DMS153 treated with DMSO at 0.1 percent for 48 hours (cell line): ENCODE results near the gene PTPRN2.

Experiments
- DNase-seq: peaks from one replicate; lab custom pipeline; 2025; ENCODE audit not compliant: unreplicated experiment; lab: John Stamatoyannopoulos, UW

Gene PTPRN2

DNA sequence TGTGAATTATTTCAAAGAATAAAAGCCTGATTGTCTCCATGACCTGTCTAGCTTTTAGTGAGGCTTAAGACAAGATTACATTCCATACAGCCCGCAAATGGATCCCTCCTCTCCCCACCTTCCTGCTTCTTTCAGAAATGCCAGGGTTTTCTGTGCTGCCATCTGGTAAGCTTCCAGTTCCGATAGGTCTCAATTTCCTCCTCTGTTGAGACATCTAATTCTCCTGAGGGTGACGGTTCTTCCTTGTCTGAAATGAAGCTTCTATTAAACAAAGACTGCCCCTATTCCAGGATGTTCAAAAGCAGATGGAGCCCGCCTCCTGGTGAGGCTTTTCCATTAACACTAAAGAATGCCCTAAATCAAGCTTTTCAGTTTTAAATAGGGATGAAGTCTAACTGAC, 295.6 kb downstream of the PTPRN2 start:
- DNase-seq = no peak

GRCh38 chr7:158289761-158290523, 297.7 kb downstream of the PTPRN2 start:
- no peak for DNase-seq

DNA sequence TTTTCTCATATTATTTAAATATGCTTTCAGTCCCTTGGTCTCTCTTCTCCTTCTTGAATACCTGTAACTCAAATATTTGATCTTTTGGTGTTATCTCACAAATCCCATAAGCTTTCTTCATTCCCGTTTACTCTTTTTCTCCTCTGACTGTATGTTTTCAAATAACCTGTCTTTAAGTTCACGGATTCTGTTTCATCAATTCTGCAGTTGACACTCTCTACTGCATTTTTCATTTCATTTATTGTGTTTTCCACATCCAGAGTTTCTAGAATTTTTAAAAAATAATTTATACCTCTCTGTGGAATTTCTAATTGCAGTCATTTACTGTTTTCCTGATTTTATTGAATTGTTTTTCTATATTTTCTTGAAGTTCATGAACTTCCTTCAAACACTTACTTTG, 298.4 kb downstream of the PTPRN2 start:
- DNase-seq = no peak

DNA sequence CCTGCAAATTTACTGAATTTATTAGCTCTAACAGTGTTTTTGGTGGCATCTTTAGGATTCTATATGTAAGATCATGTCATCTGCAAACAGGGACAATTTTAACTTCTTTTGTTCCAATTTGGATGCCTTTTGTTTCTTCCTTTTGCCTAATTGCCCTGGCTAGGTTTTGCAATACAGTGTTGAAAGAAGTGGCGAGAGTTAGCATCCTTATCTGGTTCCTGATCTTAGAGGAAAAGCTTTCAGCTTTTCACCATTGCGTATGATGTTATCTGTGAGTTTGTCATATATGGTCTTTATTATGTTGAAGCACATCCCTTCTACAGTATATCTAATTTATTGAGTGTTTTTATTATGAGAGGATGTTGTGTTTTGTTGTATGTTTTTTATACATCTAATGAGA, 301.4 kb downstream of the PTPRN2 start:
- no peak for DNase-seq

GRCh38 chr7:158285383-158285770, 302.2 kb downstream of the PTPRN2 start:
- DNase-seq = no peak

GRCh38 chr7:158284617-158285382, 302.8 kb downstream of the PTPRN2 start:
- no peak for DNase-seq

DNA sequence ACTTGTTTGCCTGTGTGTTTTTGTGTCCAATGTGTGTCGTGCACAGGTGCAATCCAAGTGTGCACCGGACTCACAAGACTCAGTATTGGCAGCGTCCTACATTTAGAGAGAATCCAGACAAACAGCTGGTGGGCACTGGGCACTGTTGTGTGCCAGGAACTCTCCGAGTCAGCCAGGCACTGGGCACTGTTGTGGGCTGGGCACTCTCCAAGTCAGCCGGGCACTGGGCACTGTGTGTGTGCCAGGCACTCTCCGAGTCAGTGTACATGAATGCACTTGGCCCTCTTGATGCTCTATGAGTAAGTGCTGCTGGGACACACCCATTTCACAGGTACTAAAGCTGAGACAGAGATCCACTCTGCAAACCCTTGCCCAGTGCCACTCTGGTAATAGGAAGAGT, 303.5 kb downstream of the PTPRN2 start:
- no peak for DNase-seq

DNA sequence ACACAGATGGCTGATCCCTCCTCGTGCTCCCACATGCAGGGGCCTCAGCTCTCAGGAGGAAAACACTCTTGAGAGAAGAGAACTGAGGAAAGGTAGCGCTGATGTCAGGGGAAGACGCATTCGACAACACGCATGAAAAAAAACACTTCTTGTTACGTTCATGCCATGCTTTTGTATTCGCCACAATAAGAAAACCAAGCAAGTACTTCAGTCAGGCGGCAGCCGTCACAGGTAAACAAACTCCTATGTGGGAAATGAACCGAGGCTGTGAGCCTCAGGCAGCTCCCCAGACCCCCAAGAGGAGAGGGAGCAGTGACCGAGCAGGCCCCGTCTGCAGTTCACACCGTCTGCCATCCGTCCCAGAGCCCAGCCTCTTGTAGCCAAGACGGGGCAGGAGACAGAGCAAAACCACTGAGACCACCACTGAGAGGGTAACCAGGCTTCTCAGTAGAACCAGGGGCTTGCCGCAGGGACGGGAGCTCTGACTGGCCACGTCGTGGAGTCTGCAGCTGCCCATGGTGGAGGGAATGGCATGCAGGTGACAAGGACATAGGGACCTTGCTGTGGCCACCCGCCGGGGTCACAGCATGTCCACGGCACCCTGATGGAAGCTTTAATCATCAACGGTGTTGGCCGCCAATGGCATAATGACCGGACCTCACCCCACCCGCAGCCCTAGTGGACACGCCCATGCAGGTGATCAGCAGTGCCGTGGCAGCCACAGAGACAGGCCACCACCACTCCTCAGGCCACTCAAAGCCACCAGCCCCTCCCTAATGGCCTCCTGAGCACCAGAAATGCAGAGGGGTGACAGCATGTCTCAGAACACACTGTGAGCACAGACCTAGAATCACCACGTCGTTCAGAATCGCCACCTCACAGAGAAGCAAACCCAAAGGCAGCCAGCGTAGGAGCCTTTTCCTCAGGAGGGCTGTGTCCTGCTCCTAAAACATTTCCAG, 304.3 kb downstream of the PTPRN2 start:
- DNase-seq = no peak

- no peak for DNase-seq
Observed at GRCh38 chr7:158282461-158283001, 305.1 kb downstream of the PTPRN2 start.

DNA sequence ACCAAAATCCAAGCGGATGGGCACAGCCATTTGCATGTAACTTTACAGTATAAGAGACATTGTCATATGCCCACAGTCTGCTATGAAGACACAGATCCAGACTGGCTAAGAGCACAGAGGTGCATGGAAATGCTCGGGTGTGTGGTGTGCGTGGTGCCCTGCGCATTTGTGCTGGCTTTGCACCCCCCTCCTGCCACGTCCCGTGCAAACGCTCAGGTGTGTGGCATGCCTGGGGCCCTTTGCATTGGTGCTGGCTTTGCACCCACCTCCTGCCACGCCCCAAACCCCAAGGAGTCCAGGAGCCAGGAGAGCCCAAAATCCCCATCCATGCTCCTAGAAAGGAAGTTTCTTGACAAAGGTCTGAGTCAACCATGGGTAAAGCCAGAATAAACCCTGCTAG, 306.2 kb downstream of the PTPRN2 start:
- DNase-seq = no peak

GRCh38 chr7:158280448-158281144, 307.0 kb downstream of the PTPRN2 start:
- DNase-seq = no peak

GRCh38 chr7:158279539-158280447, 307.8 kb downstream of the PTPRN2 start:
- no peak for DNase-seq

DNA sequence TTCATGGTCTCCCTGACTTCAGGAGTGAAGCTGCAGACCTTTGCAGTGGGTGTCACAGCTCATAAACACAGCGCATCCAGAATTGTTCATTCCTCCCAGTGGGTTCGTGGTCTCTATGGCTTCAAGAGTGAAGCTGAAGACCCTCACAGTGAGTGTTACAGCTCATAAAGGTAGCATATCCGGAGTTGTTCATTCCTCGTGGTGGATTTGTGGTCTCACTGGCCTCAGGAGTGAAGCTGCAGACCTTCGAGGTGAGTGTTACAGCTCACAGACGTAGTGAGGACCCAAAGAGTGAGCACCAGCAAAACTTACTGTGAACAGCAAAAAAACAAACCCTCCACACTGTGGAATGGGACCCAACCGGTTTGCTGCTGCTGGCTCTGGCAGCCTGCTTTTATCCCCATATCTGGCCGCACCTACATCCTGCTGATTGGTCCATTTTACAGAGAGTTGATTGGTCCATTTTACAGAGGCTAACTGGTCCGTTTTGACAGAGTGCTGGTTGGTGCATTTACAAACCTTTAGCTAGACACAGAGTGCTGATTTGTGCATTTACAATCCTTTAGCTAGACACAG, 308.8 kb downstream of the PTPRN2 start:
- DNase-seq = no peak

GRCh38 chr7:158277219-158278141, 310.1 kb downstream of the PTPRN2 start:
- DNase-seq = no peak

DNA sequence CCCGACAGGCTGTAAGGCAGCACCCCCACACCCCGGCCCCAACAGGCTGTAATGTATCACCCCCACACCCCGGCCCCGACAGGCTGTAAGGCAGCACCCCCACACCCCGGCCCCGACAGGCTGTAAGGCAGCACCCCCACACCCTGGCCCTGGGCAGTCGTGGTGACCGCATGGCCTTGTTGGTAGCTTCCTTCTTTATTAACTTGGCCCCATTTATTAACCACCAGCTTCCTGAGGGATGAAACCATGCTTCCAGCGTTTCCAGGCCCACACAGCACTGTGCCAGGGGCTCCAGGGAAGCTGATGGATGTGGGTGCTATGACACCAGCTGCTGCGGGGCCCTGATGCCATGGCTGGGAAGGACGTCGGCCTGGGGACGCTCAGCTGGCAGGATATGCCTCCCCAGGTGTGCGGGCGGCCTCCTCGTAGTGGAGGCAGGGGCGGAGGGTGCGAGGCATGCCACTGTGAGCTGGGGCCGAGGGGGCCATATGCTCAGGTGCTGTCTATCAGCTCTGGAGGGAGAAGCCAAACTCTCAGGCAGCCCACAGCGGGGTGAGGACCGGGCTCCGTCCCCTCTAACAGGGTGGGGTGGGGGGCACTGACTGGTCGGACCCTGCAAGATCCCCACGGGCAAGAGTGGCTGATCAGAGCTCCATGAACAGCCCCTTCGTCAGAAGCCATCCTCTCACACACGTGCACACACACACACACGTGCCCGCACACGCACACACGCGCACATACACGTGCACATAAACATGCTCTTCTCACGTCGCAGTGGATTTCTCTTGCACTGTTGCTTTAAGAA, 311.0 kb downstream of the PTPRN2 start:
- no peak for DNase-seq

DNA sequence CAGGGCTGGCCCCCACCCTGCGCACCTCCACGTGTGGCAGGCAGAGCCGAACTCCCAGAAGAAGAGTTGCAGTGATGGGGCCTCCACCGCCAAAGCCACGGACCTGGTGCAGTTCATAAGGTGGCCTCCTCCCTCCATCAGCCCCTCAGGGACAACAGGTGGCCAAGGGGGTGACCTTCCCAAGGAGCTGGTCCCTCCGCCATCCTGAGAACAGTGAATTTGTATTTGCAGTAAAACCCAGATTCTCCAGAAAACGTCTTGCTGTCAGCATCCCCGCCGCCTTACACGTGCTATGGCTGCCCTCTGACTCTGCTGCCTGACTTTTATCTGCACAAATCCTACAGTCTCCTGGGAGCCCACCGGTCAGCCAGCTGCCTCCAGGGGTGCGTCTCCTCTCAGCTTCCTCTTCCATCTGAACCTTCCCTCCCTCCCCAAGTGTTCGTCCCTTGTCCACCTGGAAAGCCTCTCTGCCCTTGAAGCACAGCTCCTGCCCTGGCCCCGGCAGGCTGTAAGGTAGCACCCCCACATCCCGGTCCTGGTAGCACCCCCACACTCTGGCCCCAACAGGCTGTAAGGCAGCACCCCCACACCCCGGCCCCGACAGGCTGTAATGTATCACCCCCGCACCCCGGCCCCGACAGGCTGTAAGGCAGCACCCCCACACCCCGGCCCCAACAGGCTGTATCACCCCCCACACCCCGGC, 311.8 kb downstream of the PTPRN2 start:
- no peak for DNase-seq

DNA sequence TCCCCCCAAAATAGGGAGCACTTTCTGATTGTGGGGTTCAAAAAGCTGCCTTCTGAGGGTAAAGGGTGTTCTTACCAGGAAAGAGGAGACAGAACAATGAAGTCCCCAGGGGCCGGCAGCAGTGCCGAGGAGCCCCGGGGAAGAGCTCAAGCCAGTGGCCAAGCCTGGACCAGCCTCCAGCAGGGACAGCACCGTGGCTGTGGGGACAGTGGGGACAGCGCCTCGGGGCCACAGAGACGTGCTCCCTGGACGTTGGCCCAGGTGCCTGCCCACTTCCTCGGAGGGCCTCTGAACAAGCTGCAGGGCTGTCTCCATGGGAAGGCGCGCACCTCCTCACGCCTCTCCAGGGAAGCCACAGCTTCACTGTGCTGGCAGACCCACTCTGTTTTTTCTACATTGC, 312.6 kb downstream of the PTPRN2 start:
- no peak for DNase-seq
